ENCODE data around the gene LIMS1.
"Not testable (repeated sequence)": the region's sequence is repeated elsewhere in the genome, so short reads cannot be mapped to it uniquely, and the experiment has no call there.

DNA sequence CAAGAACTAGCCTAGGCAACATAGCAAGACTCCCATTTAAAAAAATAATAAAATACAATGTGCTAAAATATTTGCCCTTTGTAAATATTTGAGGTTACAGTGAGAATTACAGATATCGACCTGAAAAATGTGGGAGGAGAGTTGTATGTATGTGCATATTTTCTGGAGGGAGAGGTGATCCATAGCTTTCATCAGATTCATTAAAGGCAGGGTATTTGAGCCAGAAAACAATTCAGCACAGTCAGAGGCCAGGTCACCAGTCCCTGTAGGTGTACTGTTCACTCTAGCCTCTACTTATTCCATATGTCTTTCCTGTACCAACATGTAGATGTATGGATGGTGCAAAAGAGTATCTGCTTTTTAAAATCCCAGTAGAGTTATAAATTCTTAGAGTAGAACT lies 136.0 kb downstream of the LIMS1 start:
- TF ChIP-seq, protein P1, sequence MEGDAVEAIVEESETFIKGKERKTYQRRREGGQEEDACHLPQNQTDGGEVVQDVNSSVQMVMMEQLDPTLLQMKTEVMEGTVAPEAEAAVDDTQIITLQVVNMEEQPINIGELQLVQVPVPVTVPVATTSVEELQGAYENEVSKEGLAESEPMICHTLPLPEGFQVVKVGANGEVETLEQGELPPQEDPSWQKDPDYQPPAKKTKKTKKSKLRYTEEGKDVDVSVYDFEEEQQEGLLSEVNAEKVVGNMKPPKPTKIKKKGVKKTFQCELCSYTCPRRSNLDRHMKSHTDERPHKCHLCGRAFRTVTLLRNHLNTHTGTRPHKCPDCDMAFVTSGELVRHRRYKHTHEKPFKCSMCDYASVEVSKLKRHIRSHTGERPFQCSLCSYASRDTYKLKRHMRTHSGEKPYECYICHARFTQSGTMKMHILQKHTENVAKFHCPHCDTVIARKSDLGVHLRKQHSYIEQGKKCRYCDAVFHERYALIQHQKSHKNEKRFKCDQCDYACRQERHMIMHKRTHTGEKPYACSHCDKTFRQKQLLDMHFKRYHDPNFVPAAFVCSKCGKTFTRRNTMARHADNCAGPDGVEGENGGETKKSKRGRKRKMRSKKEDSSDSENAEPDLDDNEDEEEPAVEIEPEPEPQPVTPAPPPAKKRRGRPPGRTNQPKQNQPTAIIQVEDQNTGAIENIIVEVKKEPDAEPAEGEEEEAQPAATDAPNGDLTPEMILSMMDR (IDR thresholded peaks at IDR 0.05; ENCODE audit: low read depth, low read length): not testable (repeated sequence)
- not testable (repeated sequence) for TF ChIP-seq EZH2phosphoT487 (IDR thresholded peaks at IDR 0.05; ENCODE audit: low read depth)
